Colonic mucosa (tissue), 4 donors: Measurements from ENCODE around the gene PBX4. TPM values are rescaled to one million over a fixed set of nuclear protein-coding genes. Genes with fewer than 3 reads are reported as not detected.

Experiments
- DNase-seq: peaks from one replicate; pipeline ENCODE4 v3.0.0-alpha.2; 2020
- H3K27ac ChIP-seq: fragments of 200-600 bp; one replicate; pipeline ENCODE4 v1.8.0; 2021
- H3K27me3 ChIP-seq: fragments of 200-600 bp; one replicate; pipeline ENCODE4 v1.8.0; 2021
- H3K36me3 ChIP-seq: fragments of 200-600 bp; one replicate; pipeline ENCODE4 v1.8.0; 2021
- H3K4me1 ChIP-seq: fragments of 200-600 bp; one replicate; pipeline ENCODE4 v1.8.0; 2021; ENCODE audit warnings: mild to moderate bottlenecking
- H3K4me3 ChIP-seq: fragments of 200-600 bp; one replicate; pipeline ENCODE4 v1.8.0; 2021
- H3K9ac ChIP-seq, 2 donors: one replicate each; pipeline ENCODE4 v1.7.0; 2013; ENCODE audit warnings: control low read depth in 2 of 2, low read depth in 2 of 2, low read length in 2 of 2
- H3K9me3 ChIP-seq: fragments of 200-600 bp; one replicate; pipeline ENCODE4 v1.8.0; 2021
- intact Hi-C: fragments of 100-400 bp; cut with DNase I; formaldehyde crosslinking; loops from one replicate; pipeline ENCODE4 v1.14.1; 2022
- total RNA-seq, 2 donors: library from RNA; stranded (reverse); fragmentation: NEBNext Ultra II Directional in 1 of 2; extraction: Animal tissue kit (Norgen Biotek cat#: 25700) in 1 of 2; gene quantifications; one replicate each; pipeline ENCODE4 v1.2.1, GENCODE V29; 2021
- TF ChIP-seq, protein P1 (sequence below): fragments of 200-600 bp; IDR thresholded peaks from one replicate; pipeline ENCODE4 v1.8.0; 2022; ENCODE audit warnings: antibody characterized with exemption, mild to moderate bottlenecking
- donor health status: healthy.
- donor health status: DM: no; HTN: no; CAD: no.
- donor health status: DM: no; HTN: no; CAD: no.

The PBX4 gene
- total RNA-seq, 2 donors from 2014 or later, result 2.3 to 4.9 TPM

DNA sequence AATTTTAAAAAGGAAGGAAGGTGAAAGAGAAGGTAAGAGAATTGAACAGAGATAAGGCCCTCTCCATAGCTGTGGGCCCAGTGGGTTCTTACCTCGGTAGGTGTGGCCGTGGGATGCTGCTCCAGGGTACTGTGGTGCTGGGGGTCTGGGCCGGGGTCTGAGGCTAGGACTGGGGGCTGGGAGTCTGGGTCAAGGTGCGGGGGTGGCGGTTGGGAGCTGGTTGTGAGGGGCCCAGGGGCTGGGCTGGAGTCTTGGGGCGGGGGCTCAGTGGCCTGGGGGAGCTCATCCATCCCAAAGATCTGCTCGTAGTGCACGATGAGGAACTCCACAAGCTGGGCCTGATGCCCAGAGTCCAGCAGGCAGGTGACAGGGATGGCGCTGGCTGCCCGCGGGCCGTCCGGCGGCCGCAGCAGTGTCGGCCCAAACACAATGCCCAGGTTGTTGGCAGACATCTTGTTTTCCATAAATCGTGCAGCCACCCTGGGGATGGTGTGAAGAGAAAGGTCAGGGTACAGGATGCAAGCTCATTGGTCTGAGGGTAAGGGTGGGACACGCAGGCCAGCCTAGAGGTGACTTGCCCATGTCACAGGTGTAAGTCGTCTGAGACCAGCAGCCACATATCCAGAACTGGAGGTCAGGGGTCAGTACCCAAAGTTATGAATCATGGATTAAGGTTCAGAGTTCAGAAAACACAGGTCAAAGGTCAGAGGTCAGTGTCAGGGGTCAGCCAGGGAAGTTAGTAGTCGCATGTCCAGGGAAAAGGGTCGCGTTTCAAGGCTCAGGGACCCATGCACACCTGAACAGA, 15.4 kb upstream of the PBX4 start:
- Histone ChIP-seq H3K27me3 (no peaks in the 10 kb centered on the region), H3K9me3 (no peaks in the 10 kb centered on the region), H3K36me3 (no peaks in the 10 kb centered on the region), H3K4me1 (no peaks in the 10 kb centered on the region), H3K27ac (no peak overlapping the region), H3K9ac (no peak overlapping the region), H3K4me3 (no peak overlapping the region)
- intact Hi-C loops, result no loop called here
- DNase-seq, result no peak
- TF ChIP-seq, protein P1, sequence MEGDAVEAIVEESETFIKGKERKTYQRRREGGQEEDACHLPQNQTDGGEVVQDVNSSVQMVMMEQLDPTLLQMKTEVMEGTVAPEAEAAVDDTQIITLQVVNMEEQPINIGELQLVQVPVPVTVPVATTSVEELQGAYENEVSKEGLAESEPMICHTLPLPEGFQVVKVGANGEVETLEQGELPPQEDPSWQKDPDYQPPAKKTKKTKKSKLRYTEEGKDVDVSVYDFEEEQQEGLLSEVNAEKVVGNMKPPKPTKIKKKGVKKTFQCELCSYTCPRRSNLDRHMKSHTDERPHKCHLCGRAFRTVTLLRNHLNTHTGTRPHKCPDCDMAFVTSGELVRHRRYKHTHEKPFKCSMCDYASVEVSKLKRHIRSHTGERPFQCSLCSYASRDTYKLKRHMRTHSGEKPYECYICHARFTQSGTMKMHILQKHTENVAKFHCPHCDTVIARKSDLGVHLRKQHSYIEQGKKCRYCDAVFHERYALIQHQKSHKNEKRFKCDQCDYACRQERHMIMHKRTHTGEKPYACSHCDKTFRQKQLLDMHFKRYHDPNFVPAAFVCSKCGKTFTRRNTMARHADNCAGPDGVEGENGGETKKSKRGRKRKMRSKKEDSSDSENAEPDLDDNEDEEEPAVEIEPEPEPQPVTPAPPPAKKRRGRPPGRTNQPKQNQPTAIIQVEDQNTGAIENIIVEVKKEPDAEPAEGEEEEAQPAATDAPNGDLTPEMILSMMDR, result no peak

DNA sequence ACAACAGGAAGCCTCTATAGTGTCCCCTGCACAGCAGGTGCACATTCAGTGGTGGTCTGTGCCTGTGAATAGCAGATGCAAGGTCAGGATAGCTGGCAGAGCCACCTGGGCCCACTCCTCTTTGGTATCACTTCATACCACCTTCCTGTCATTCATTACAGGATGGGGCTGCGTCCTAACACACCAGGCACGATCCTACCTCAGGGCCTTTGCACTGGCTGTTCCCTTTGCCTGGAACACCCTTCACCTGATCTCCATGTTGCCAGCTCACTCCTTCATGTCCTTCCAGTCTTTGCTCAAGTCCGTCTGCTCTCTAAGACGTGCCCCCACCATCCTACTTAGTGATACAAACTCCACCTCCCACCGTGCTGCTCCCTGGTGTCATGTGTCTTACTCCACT, 14.2 kb upstream of the PBX4 start:
- intact Hi-C loops, result no loop called here

DNA sequence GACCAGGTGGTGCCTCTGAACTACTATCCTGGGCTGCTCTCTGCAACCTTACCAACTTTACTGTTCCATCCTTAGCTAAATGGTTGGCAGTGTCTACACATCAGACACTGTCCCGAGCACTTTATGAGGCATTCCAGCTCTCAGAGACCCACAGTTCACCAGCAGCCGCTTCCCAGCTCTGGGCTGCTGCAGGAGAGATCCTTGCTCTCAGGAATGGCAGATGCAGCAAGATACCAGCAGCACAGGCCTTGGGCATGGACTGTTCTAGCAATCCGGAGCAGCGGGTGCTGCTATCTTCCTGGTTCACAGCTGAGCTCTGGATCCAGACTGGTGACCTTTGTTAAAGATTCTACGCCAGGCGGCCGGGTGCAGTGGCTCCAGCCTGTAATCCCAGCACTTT, 12.9 kb upstream of the PBX4 start:
- Histone ChIP-seq H3K4me1 (no peaks in the 10 kb centered on the region), H3K27me3 (no peaks in the 10 kb centered on the region), H3K36me3 (no peaks in the 10 kb centered on the region), H3K9ac (no peak overlapping the region), H3K9me3 (no peaks in the 10 kb centered on the region), H3K4me3 (no peak overlapping the region), H3K27ac (no peak overlapping the region)
- TF ChIP-seq, protein P1, result no peak
- no peak for DNase-seq
- intact Hi-C loops, result no loop called here

More for the DNA sequence above, 14.2 kb upstream of the PBX4 start:
- H3K36me3 ChIP-seq, result no peaks in the 10 kb centered on the region
- H3K4me3 ChIP-seq, result no peak overlapping the region
- DNase-seq, result no peak
- TF ChIP-seq, protein P1, result no peak
- no peaks in the 10 kb centered on the region for H3K27me3 ChIP-seq
- H3K9ac ChIP-seq, result no peak overlapping the region
- no peaks in the 10 kb centered on the region for H3K9me3 ChIP-seq
- H3K4me1 ChIP-seq, result no peaks in the 10 kb centered on the region
- no peak overlapping the region for H3K27ac ChIP-seq

DNA sequence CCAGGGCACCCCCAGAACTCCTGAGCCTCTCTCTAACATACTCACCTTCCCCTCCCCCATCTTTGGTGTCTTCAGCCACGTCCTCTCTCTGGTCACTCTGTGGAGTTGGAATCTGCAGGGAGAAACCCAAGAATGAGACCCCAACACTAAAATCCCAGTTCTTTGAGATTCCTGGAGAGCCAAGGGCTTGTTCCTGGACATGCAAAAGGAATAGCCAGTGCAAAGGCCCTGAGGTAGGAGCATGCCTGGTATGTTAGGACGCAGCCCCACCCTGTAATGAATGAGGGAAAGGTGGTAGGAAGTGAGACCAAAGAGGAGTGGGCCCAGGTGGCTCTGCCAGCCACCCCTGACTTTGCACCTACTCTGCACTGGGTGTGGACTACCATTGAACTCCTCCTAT, 11.9 kb upstream of the PBX4 start:
- intact Hi-C loops, result no loop called here
- no peak for DNase-seq
- no peaks in the 10 kb centered on the region for H3K9me3 ChIP-seq
- no peak overlapping the region for H3K27ac ChIP-seq
- TF ChIP-seq, protein P1, result no peak
- no peaks in the 10 kb centered on the region for H3K27me3 ChIP-seq
- no peak overlapping the region for H3K9ac ChIP-seq
- H3K4me1 ChIP-seq, result no peaks in the 10 kb centered on the region
- H3K4me3 ChIP-seq, result no peak overlapping the region
- H3K36me3 ChIP-seq, result no peaks in the 10 kb centered on the region

DNA sequence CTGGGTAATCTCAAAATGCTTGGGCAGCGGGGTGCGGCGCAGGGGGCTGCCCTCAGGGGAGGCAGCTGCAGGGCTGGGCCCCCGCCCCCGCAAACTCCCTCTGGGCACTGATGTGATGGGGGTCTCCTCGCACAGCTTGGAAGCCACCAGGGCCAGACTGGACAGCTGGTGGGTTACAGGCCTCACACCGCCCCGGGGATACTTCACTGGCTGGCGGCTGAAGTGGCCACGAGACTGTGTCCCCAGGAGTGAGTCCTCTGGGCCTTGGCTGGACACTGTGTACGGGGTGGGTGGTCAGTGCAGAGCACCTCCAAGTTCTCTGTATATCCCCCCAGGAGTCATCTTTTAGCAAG, 11.6 kb upstream of the PBX4 start:
- TF ChIP-seq, protein P1, result no peak
- Histone ChIP-seq H3K9me3 (no peaks in the 10 kb centered on the region), H3K36me3 (no peaks in the 10 kb centered on the region), H3K27me3 (no peaks in the 10 kb centered on the region), H3K9ac (no peak overlapping the region), H3K4me3 (no peak overlapping the region), H3K4me1 (no peaks in the 10 kb centered on the region), H3K27ac (no peak overlapping the region)
- intact Hi-C loops, result no loop called here
- no peak for DNase-seq
